Upper lobe of left lung (tissue), 4 donors: ENCODE measurements around the gene DISC1.

ENCODE experiments used
- EP300 ChIP-seq, 4 donors: sonication (generic); formaldehyde crosslinking; IDR thresholded peaks; one replicate each; pipeline ENCODE4 v1.5.1; 2017; ENCODE audit warnings: antibody characterized with exemption in 4 of 4, control low read depth in 2 of 4
- POLR2AphosphoS5 ChIP-seq, 2 donors: sonication (generic); formaldehyde crosslinking; IDR thresholded peaks; one replicate each; pipeline ENCODE4 v1.5.1; 2017; ENCODE audit warnings: antibody characterized with exemption in 2 of 2

- TF ChIP-seq POLR2AphosphoS5 (IDR thresholded peaks at IDR 0.05) (no peak), EP300 (IDR thresholded peaks at IDR 0.05) (no peak)
Observed at GRCh38 chr1:232059726-232060374, 433.3 kb downstream of the DISC1 start.
